ENCODE data around the gene TUBB6.

DNA sequence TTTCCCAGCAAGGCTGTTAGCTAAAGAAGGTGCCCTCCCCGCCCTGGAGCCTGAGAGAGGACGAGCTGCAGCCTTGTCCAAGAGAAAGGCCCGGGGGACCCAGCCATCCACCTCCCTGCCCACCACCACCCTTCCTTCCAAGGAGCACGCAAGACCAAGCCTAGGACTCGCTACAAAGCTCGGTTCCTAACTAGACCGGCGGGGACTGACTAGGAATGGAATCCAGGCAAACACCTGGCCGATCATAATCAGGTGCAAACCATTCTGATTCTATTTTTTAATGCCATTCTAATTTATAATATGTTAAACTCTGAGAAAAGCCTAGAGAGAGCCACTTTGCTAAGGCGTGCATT lies 19.7 kb upstream of the TUBB6 start:
- TF ChIP-seq CTCF (IDR thresholded peaks at IDR 0.05) (no peak), POLR2A (IDR thresholded peaks at IDR 0.05) (no peak), POLR2AphosphoS5 (IDR thresholded peaks at IDR 0.05) (no peak)

All from transverse colon (tissue), 4 donors.